H9 (cell line): ENCODE results near the gene LRSAM1. TPM values are rescaled to one million over a fixed set of nuclear protein-coding genes. Genes with fewer than 3 reads are reported as not detected.

ENCODE experiments used
- DNase-seq: peaks from one replicate; pipeline ENCODE4 v3.0.0-alpha.2; 2017
- H2AFZ ChIP-seq: one replicate; pipeline ENCODE4 v1.6.1; 2013; ENCODE audit warnings: mild to moderate bottlenecking, low read length, control low read depth, moderate library complexity
- H2AK5ac ChIP-seq: 2 replicates; pipeline ENCODE4 v1.6.1; 2013; ENCODE audit warnings: low read length, control low read depth, mixed read lengths; ENCODE audit not compliant: insufficient read length
- H2BK120ac ChIP-seq: one replicate; pipeline ENCODE4 v1.6.1; 2013; ENCODE audit warnings: low read depth, mild to moderate bottlenecking, low read length, control low read depth, inconsistent platforms; ENCODE audit not compliant: poor library complexity, severe bottlenecking
- H2BK12ac ChIP-seq: 2 replicates; pipeline ENCODE4 v1.6.1; 2013; ENCODE audit warnings: low read length, control low read depth, mixed read lengths, low read depth; ENCODE audit not compliant: insufficient read length
- H2BK15ac ChIP-seq: 2 replicates; pipeline ENCODE4 v1.6.1; 2013; ENCODE audit warnings: low read depth, low read length, control low read depth
- H2BK20ac ChIP-seq: one replicate; pipeline ENCODE4 v1.6.1; 2013; ENCODE audit warnings: low read depth, mild to moderate bottlenecking, low read length, control low read depth, inconsistent platforms; ENCODE audit not compliant: poor library complexity, severe bottlenecking
- H2BK5ac ChIP-seq: 2 replicates; pipeline ENCODE4 v1.6.1; 2013; ENCODE audit warnings: low read length, control low read depth, mixed read lengths; ENCODE audit not compliant: insufficient read length
- H3K14ac ChIP-seq: 2 replicates; pipeline ENCODE4 v1.6.1; 2013; ENCODE audit warnings: low read length, control low read depth; ENCODE audit not compliant: insufficient read depth
- H3K18ac ChIP-seq: 2 replicates; pipeline ENCODE4 v1.6.1; 2013; ENCODE audit warnings: low read depth, mild to moderate bottlenecking, mixed read lengths, low read length, control low read depth; ENCODE audit not compliant: insufficient read length
- H3K23ac ChIP-seq: 2 replicates; pipeline ENCODE4 v1.6.1; 2013; ENCODE audit warnings: low read length, control low read depth, mixed read lengths, low read depth; ENCODE audit not compliant: insufficient read length
- H3K23me2 ChIP-seq: 2 replicates; pipeline ENCODE4 v1.6.1; 2013; ENCODE audit warnings: low read depth, mild to moderate bottlenecking, mixed read lengths, low read length, control low read depth; ENCODE audit not compliant: insufficient read length, poor library complexity, severe bottlenecking
- H3K27ac ChIP-seq: 2 replicates; pipeline ENCODE4 v1.5.1; 2013; ENCODE audit warnings: low read length, control low read depth, mixed read lengths, low read depth; ENCODE audit not compliant: insufficient read length
- H3K27me3 ChIP-seq: 2 replicates; pipeline ENCODE4 v1.6.1; 2013; ENCODE audit warnings: low read length, control low read depth, inconsistent platforms; ENCODE audit not compliant: insufficient read depth
- H3K4ac ChIP-seq: 2 replicates; pipeline ENCODE4 v1.6.1; 2013; ENCODE audit warnings: low read depth, mild to moderate bottlenecking, control low read depth, inconsistent platforms, low read length, moderate library complexity
- H3K4me1 ChIP-seq: 2 replicates; pipeline ENCODE4 v1.6.1; 2013; ENCODE audit warnings: low read length, control low read depth, inconsistent platforms; ENCODE audit not compliant: insufficient read depth
- H3K4me2 ChIP-seq: 2 replicates; pipeline ENCODE4 v1.6.1; 2013; ENCODE audit warnings: low read length, control low read depth, mixed read lengths; ENCODE audit not compliant: insufficient read length, insufficient read depth
- H3K56ac ChIP-seq: 2 replicates; pipeline ENCODE4 v1.6.1; 2013; ENCODE audit warnings: low read depth, mild to moderate bottlenecking, mixed read lengths, low read length, control low read depth; ENCODE audit not compliant: insufficient read length
- H3K79me1 ChIP-seq: 2 replicates; pipeline ENCODE4 v1.6.1; 2013; ENCODE audit warnings: low read depth, mild to moderate bottlenecking, moderate library complexity, low read length, control low read depth, inconsistent platforms; ENCODE audit not compliant: insufficient read depth, poor library complexity, severe bottlenecking
- H3K79me2 ChIP-seq: 2 replicates; pipeline ENCODE4 v1.6.1; 2013; ENCODE audit warnings: low read length, control low read depth, inconsistent platforms; ENCODE audit not compliant: insufficient read depth
- H3K9ac ChIP-seq: 2 replicates; pipeline ENCODE4 v1.6.1; 2013; ENCODE audit warnings: low read length, control low read depth, mixed read lengths; ENCODE audit not compliant: insufficient read length; ENCODE audit errors: extremely low read depth
- H3K9me3 ChIP-seq: one replicate; pipeline ENCODE4 v1.6.1; 2013; ENCODE audit warnings: low read depth, low read length, inconsistent platforms; ENCODE audit not compliant: control insufficient read depth
- H3T11ph ChIP-seq: one replicate; pipeline ENCODE4 v1.6.1; 2013; ENCODE audit warnings: mild to moderate bottlenecking, low read length, control low read depth, inconsistent platforms
- H4K20me1 ChIP-seq: one replicate; pipeline ENCODE4 v1.6.1; 2013; ENCODE audit not compliant: control insufficient read depth, insufficient read length, insufficient read depth
- H4K5ac ChIP-seq: 2 replicates; pipeline ENCODE4 v1.6.1; 2013; ENCODE audit warnings: low read depth, mild to moderate bottlenecking, mixed read lengths, low read length, control low read depth; ENCODE audit not compliant: insufficient read length
- H4K8ac ChIP-seq: replicated peaks from 2 replicates; pipeline ENCODE4 v1.6.1; 2013; ENCODE audit warnings: low read length, control low read depth, mixed read lengths, low read depth; ENCODE audit not compliant: insufficient read length
- H4K91ac ChIP-seq: 2 replicates; pipeline ENCODE4 v1.6.1; 2013; ENCODE audit warnings: low read depth, mild to moderate bottlenecking, moderate library complexity, mixed read lengths, low read length, control low read depth; ENCODE audit not compliant: insufficient read length
- H3K27ac Mint-ChIP-seq, 3 experiments: 2 replicates in 2 of 3; 3 replicates in 1 of 3; pipeline ENCODE4 v1.8.0; 2020 to 2021; ENCODE audit warnings: mixed read lengths in 3 of 3, mild to moderate bottlenecking in 1 of 3, moderate library complexity in 1 of 3
- H3K27me3 Mint-ChIP-seq: 2 replicates; pipeline ENCODE4 v1.8.0; 2021; ENCODE audit warnings: low read depth, mild to moderate bottlenecking, moderate library complexity, mixed read lengths
- H3K36me3 Mint-ChIP-seq, 3 experiments: 2 replicates in 2 of 3; 3 replicates in 1 of 3; pipeline ENCODE4 v1.8.0; 2020 to 2021; ENCODE audit warnings: low read depth in 3 of 3, mixed read lengths in 3 of 3; ENCODE audit not compliant: insufficient read depth in 1 of 3
- H3K4me1 Mint-ChIP-seq, 2 experiments: 2 replicates each; pipeline ENCODE4 v1.8.0; 2020; ENCODE audit warnings: mixed read lengths in 2 of 2
- H3K4me3 Mint-ChIP-seq, 2 experiments: 2 replicates in 1 of 2; 3 replicates in 1 of 2; pipeline ENCODE4 v1.8.0; 2020 to 2021; ENCODE audit warnings: mild to moderate bottlenecking in 2 of 2, mixed read lengths in 2 of 2, moderate library complexity in 1 of 2
- H3K9me3 Mint-ChIP-seq, 2 experiments: 2 replicates in 1 of 2; 3 replicates in 1 of 2; pipeline ENCODE4 v1.8.0; 2020; ENCODE audit warnings: mild to moderate bottlenecking in 2 of 2, mixed read lengths in 2 of 2, moderate library complexity in 1 of 2
- WGBS: extraction: QIAGEN DNeasy Blood & Tissue Kit; methylation state at CpG from one replicate; pipeline ENCODE4 v1.1.7; 2013; ENCODE audit warnings: missing lambda C conversion rate, low lambda C conversion rate, mixed read lengths; ENCODE audit not compliant: insufficient read length; ENCODE audit errors: extremely low coverage; 5-methylcytosine and 5-hydroxymethylcytosine counted together
- total RNA-seq: library from RNA; stranded (reverse); gene quantifications from 2 replicates; pipeline ENCODE4 v1.2.1, GENCODE V29; 2021
- TF ChIP-seq, protein P1 (sequence below): fragments of 200-600 bp; sonication (generic); conservative IDR thresholded peaks from 3 replicates; pipeline ENCODE4 v1.8.0; 2021; ENCODE audit warnings: antibody characterized with exemption, mild to moderate bottlenecking

LRSAM1 gene
- total RNA-seq, 1 experiment from 2014 or later = 16.2 TPM

- H4K8ac ChIP-seq = no peak overlapping the region
- no peaks in the 10 kb centered on the region for H3K9me3 Mint-ChIP-seq
- no peaks in the 10 kb centered on the region for H3K79me1 ChIP-seq
- no peak overlapping the region for H3K4ac ChIP-seq
- H3K23ac ChIP-seq = no peak overlapping the region
- WGBS = no CpG with 5 or more reads among the region's 22 CpGs
- H3K9me3 ChIP-seq = no peaks in the 10 kb centered on the region
- no peak overlapping the region for H4K5ac ChIP-seq
- H3K23me2 ChIP-seq = no peaks in the 10 kb centered on the region
- no peak overlapping the region for H2AK5ac ChIP-seq
- H3K4me2 ChIP-seq = no peak overlapping the region
- H3K27ac ChIP-seq = no peak overlapping the region
- H3T11ph ChIP-seq = no peak overlapping the region
- H3K4me3 Mint-ChIP-seq = no peak overlapping the region
- H2BK12ac ChIP-seq = no peak overlapping the region
- no peaks in the 10 kb centered on the region for H3K27me3 ChIP-seq
- H2BK120ac ChIP-seq = no peak overlapping the region
- H3K4me1 Mint-ChIP-seq = peaks cover 4 to 8% of the 10 kb centered on the region in 2 experiments
- peak overlapping the region in 1 of 3 experiments; percentile 20; a peak in 2 of 7 replicates for H3K27ac Mint-ChIP-seq
- H4K91ac ChIP-seq = no peak overlapping the region
- no peak overlapping the region for H2BK5ac ChIP-seq
- H3K14ac ChIP-seq = no peak overlapping the region
- no peak overlapping the region for H3K18ac ChIP-seq
- H3K79me2 ChIP-seq = no peaks in the 10 kb centered on the region
- H4K20me1 ChIP-seq = no peaks in the 10 kb centered on the region
- no peak overlapping the region for H2AFZ ChIP-seq
- H3K27me3 Mint-ChIP-seq = no peaks in the 10 kb centered on the region
- DNase-seq = no peak
- H3K56ac ChIP-seq = no peak overlapping the region
- H2BK20ac ChIP-seq = no peak overlapping the region
- no peaks in the 10 kb centered on the region for H3K4me1 ChIP-seq
- H3K9ac ChIP-seq = no peak overlapping the region
- TF ChIP-seq, protein P1, sequence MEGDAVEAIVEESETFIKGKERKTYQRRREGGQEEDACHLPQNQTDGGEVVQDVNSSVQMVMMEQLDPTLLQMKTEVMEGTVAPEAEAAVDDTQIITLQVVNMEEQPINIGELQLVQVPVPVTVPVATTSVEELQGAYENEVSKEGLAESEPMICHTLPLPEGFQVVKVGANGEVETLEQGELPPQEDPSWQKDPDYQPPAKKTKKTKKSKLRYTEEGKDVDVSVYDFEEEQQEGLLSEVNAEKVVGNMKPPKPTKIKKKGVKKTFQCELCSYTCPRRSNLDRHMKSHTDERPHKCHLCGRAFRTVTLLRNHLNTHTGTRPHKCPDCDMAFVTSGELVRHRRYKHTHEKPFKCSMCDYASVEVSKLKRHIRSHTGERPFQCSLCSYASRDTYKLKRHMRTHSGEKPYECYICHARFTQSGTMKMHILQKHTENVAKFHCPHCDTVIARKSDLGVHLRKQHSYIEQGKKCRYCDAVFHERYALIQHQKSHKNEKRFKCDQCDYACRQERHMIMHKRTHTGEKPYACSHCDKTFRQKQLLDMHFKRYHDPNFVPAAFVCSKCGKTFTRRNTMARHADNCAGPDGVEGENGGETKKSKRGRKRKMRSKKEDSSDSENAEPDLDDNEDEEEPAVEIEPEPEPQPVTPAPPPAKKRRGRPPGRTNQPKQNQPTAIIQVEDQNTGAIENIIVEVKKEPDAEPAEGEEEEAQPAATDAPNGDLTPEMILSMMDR = no peak
- H2BK15ac ChIP-seq = no peak overlapping the region
- peaks cover 8 to 36% (median 27%) of the 10 kb centered on the region in 3 experiments; a peak in 6 of 7 replicates for H3K36me3 Mint-ChIP-seq
Measured at GRCh38 chr9:127493592-127494303, 42.4 kb downstream of the LRSAM1 start.
